Endodermal cell (in vitro differentiated cells): ENCODE results near the gene JAKMIP1. TPM values are rescaled to one million over a fixed set of nuclear protein-coding genes. Genes with fewer than 3 reads are reported as not detected.

ENCODE experiments used
- DNase-seq: peaks from one replicate; pipeline ENCODE4 v3.0.0-alpha.2; 2017
- H3K27ac ChIP-seq: 2 replicates; pipeline ENCODE4 v1.5.1; 2013; ENCODE audit warnings: mild to moderate bottlenecking, low read depth, low read length, moderate library complexity
- H3K27me3 ChIP-seq: 2 replicates; pipeline ENCODE4 v1.6.1; 2013; ENCODE audit warnings: mild to moderate bottlenecking, low read length, moderate library complexity; ENCODE audit not compliant: insufficient read depth, control insufficient read depth, poor library complexity, severe bottlenecking
- H3K36me3 ChIP-seq: 2 replicates; pipeline ENCODE4 v1.7.0; 2013; ENCODE audit warnings: mild to moderate bottlenecking, low read length, moderate library complexity; ENCODE audit not compliant: control insufficient read depth, insufficient read depth
- H3K4me1 ChIP-seq: one replicate; pipeline ENCODE4 v1.7.0; 2013; ENCODE audit warnings: low read length; ENCODE audit not compliant: control insufficient read depth, insufficient read depth
- H3K4me3 ChIP-seq: 2 replicates; pipeline ENCODE4 v1.5.1; 2013; ENCODE audit warnings: mild to moderate bottlenecking, low read length, moderate library complexity
- H3K9ac ChIP-seq: 2 replicates; pipeline ENCODE4 v1.6.1; 2013; ENCODE audit warnings: mild to moderate bottlenecking, low read length, moderate library complexity; ENCODE audit not compliant: poor library complexity, severe bottlenecking; ENCODE audit errors: extremely low read depth
- H3K9me3 ChIP-seq: 2 replicates; pipeline ENCODE4 v1.6.1; 2013; ENCODE audit warnings: mild to moderate bottlenecking, low read length, moderate library complexity; ENCODE audit not compliant: control insufficient read depth
- H3K27ac Mint-ChIP-seq: 2 replicates; pipeline ENCODE4 v1.8.0; 2020; ENCODE audit warnings: mixed read lengths
- H3K27me3 Mint-ChIP-seq: 2 replicates; pipeline ENCODE4 v1.8.0; 2021; ENCODE audit warnings: mild to moderate bottlenecking, mixed read lengths; ENCODE audit not compliant: insufficient read depth
- H3K36me3 Mint-ChIP-seq: 2 replicates; pipeline ENCODE4 v1.8.0; 2020; ENCODE audit warnings: low read depth, mixed read lengths
- H3K4me1 Mint-ChIP-seq: 2 replicates; pipeline ENCODE4 v1.8.0; 2020; ENCODE audit warnings: mixed read lengths
- H3K4me3 Mint-ChIP-seq: 2 replicates; pipeline ENCODE4 v1.8.0; 2020; ENCODE audit warnings: mild to moderate bottlenecking, moderate library complexity, mixed read lengths
- H3K9me3 Mint-ChIP-seq: 2 replicates; pipeline ENCODE4 v1.8.0; 2020; ENCODE audit warnings: mild to moderate bottlenecking, mixed read lengths
- CTCF ChIP-seq: fragments of 200-600 bp; sonication (generic); conservative IDR thresholded peaks from 2 replicates; pipeline ENCODE4 v1.5.0; 2021; ENCODE audit warnings: antibody characterized with exemption, mild to moderate bottlenecking
- WGBS, 2 experiments: methylation state at CpG; one replicate each; pipeline versions ENCODE4 v1.1.5 to v1.1.7; 2013; ENCODE audit warnings: missing lambda C conversion rate in 2 of 2, mixed read lengths in 1 of 2; ENCODE audit not compliant: insufficient coverage in 1 of 2, insufficient read length in 1 of 2; 5-methylcytosine and 5-hydroxymethylcytosine counted together
- total RNA-seq, 2 donors: library from RNA; stranded (reverse); fragmentation: NEBNext Ultra II Directional in 1 of 2; extraction: Animal tissue kit (Norgen Biotek cat#: 25700) in 1 of 2; gene quantifications; 2 replicates in 1 of 2; 3 replicates in 1 of 2; pipeline ENCODE4 v1.2.1, GENCODE V29; 2021

The JAKMIP1 gene
- total RNA-seq, 2 donors from 2014 or later: 10.4 to 11.2 TPM

- Histone ChIP-seq H3K4me3 (no peak overlapping the region), H3K27me3 (no peaks in the 10 kb centered on the region), H3K9me3 (no peaks in the 10 kb centered on the region), H3K27ac (no peak overlapping the region), H3K4me1 (peaks cover 7% of the 10 kb centered on the region), H3K9ac (no peak overlapping the region), H3K36me3 (no peaks in the 10 kb centered on the region)
- Mint-ChIP-seq H3K36me3 (no peaks in the 10 kb centered on the region), H3K4me1 (peaks cover 36% of the 10 kb centered on the region), H3K27me3 (no peaks in the 10 kb centered on the region), H3K9me3 (no peaks in the 10 kb centered on the region), H3K4me3 (no peak overlapping the region), H3K27ac (no peak overlapping the region)
- WGBS, 2 experiments: 94 to 97% methylated on average over 17 to 18 of the region's 18 CpGs
- DNase-seq: no peak
- TF ChIP-seq CTCF: no peak
Observed at GRCh38 chr4:6121276-6121850, 79.0 kb downstream of the JAKMIP1 start.

- H3K4me1 Mint-ChIP-seq: peaks cover 42% of the 10 kb centered on the region
- Histone ChIP-seq H3K27me3 (no peaks in the 10 kb centered on the region), H3K9me3 (no peaks in the 10 kb centered on the region), H3K4me3 (no peak overlapping the region), H3K36me3 (no peaks in the 10 kb centered on the region), H3K9ac (no peak overlapping the region), H3K27ac (no peak overlapping the region), H3K4me1 (peaks cover 7% of the 10 kb centered on the region)
- TF ChIP-seq CTCF: no peak
- 85 to 89% methylated on average over 5 to 6 of the region's 6 CpGs for WGBS, 2 experiments
- H3K27me3 Mint-ChIP-seq: no peaks in the 10 kb centered on the region
- no peak overlapping the region for H3K27ac Mint-ChIP-seq
- H3K4me3 Mint-ChIP-seq: no peak overlapping the region
- peak; percentile 35 for DNase-seq
- peaks cover 2% of the 10 kb centered on the region for H3K36me3 Mint-ChIP-seq
- no peaks in the 10 kb centered on the region for H3K9me3 Mint-ChIP-seq
Observed at GRCh38 chr4:6120361-6120760, 80.0 kb downstream of the JAKMIP1 start.

DNA sequence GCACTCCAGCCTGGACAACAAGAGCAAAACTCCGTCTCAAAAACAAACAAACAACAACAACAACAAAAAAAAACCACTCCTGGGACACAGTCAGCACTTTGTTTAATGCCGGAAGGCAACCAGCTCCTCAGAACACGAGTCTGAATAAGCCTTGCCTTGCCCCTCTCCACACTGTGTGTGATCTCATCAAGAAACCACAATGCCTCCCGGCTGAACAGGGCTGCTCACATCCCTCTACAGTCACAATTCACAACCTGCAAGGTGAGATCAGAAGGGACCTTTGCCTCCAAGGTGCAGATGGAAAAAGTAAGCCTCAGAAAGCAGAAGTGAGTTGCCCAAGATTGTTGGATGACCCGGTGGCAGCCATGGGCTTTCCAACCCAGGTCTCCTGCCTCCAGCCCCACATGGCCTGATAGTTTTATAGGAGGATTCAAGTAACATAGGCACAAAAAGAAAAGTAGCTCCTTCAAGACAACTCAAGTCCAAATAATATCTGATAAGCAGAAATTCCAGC, 80.8 kb downstream of the JAKMIP1 start:
- 77 to 86% methylated on average over 3 to 5 of the region's 5 CpGs for WGBS, 2 experiments
- no peaks in the 10 kb centered on the region for H3K36me3 ChIP-seq
- no peaks in the 10 kb centered on the region for H3K27me3 ChIP-seq
- H3K9ac ChIP-seq: no peak overlapping the region
- Mint-ChIP-seq H3K4me1 (peaks cover 42% of the 10 kb centered on the region), H3K4me3 (no peak overlapping the region), H3K27me3 (no peaks in the 10 kb centered on the region), H3K36me3 (peaks cover 6% of the 10 kb centered on the region), H3K27ac (peak overlapping the region; percentile 80), H3K9me3 (no peaks in the 10 kb centered on the region)
- H3K27ac ChIP-seq: no peak overlapping the region
- peaks cover 7% of the 10 kb centered on the region for H3K4me1 ChIP-seq
- H3K9me3 ChIP-seq: no peaks in the 10 kb centered on the region
- peak; percentile 52 for DNase-seq
- TF ChIP-seq CTCF: no peak
- H3K4me3 ChIP-seq: no peak overlapping the region
